ENCODE measurements around the gene BCL11A.

DNA sequence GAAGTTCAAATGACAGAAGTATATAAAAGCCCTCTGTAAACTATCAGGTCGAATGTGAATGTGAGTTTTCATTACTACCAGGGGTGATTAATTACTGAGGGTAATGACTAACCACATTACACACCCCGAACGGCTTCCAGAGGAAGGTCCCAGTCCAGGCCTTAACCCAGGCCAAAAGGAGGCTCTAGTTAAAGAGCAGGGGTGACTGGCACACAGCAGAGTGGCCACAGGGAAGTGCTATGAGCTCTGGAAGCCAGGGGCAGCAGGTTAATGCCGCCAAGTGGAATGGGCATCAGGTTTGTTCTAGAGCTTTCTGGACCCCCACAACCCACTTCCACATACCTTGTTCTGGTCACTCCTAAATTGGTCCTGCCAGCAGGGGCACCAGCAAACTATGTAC lies 87.7 kb downstream of the BCL11A start:
- no peak for TF ChIP-seq POLR2A (IDR thresholded peaks at IDR 0.05)
- TF ChIP-seq, protein P1, sequence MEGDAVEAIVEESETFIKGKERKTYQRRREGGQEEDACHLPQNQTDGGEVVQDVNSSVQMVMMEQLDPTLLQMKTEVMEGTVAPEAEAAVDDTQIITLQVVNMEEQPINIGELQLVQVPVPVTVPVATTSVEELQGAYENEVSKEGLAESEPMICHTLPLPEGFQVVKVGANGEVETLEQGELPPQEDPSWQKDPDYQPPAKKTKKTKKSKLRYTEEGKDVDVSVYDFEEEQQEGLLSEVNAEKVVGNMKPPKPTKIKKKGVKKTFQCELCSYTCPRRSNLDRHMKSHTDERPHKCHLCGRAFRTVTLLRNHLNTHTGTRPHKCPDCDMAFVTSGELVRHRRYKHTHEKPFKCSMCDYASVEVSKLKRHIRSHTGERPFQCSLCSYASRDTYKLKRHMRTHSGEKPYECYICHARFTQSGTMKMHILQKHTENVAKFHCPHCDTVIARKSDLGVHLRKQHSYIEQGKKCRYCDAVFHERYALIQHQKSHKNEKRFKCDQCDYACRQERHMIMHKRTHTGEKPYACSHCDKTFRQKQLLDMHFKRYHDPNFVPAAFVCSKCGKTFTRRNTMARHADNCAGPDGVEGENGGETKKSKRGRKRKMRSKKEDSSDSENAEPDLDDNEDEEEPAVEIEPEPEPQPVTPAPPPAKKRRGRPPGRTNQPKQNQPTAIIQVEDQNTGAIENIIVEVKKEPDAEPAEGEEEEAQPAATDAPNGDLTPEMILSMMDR (IDR thresholded peaks at IDR 0.05): no peak
